Pancreas (tissue), 8 donors: Measurements from ENCODE around the gene CST9L. TPM values are rescaled to one million over a fixed set of nuclear protein-coding genes. Genes with fewer than 3 reads are reported as not detected.

Experiments used
- polyA plus RNA-seq, 2 donors: library from polyadenylated mRNA; stranded (reverse); fragments of 200-250 nt; gene quantifications; one replicate each; pipeline ENCODE4 v1.2.3, GENCODE V29; 2013
- total RNA-seq, 6 donors: library from RNA; stranded (reverse); fragmentation: NEBNext Ultra II Directional in 4 of 6; extraction: Animal tissue kit (Norgen Biotek cat#: 25700) in 4 of 6; gene quantifications; one replicate each; pipeline versions ENCODE4 v1.2.1 to v1.2.4, GENCODE V29; 2021 to 2023
- donor health status: healthy with polysubstance abuse.
- donor health status: DM: no; HTN: no; CAD: no; lungs with moderate emphysema.
- donor health status: DM: no; HTN: no; CAD: no.
- donor health status: Bipolar disorder and iron deficiency.
- donor health status: DM: yes; HTN: yes; CAD: no.
- donor health status: DM: no; HTN: no; CAD: no.
- donor health status: DM: no; HTN: no; CAD: no.
- donor health status: DM: yes; HTN: yes; CAD: no.

Gene CST9L
- total and polyA plus RNA-seq, 8 donors, result not detected

Other genes with a start within 250 kb of the CST9L start
- gene NXT1, start 217.7 kb downstream of the CST9L start, total RNA-seq, result 1 to 10 TPM; 4.2 to 9.6 (median 7.2) TPM
- 1 to 10 TPM; 7.8 to 8.8 TPM for gene NXT1, start 217.7 kb downstream of the CST9L start, polyA plus RNA-seq
- 1 to 10 TPM; 3.5 to 7.9 (median 4.2) TPM for gene GZF1, start 206.3 kb downstream of the CST9L start, total RNA-seq
- 1 to 10 TPM; 4.3 to 4.5 TPM for gene GZF1, start 206.3 kb downstream of the CST9L start, polyA plus RNA-seq
- 1 to 10 TPM; 2.3 to 6.3 (median 3.9) TPM for gene NAPB, start 147.0 kb downstream of the CST9L start, total RNA-seq
- 10 to 100 TPM in 1 of 2 donors, 1 to 10 TPM in 1; 4.2 to 11.7 TPM for gene NAPB, start 147.0 kb downstream of the CST9L start, polyA plus RNA-seq
- not detected for gene CSTL1, start 128.8 kb downstream of the CST9L start, total RNA-seq
- gene CSTL1, start 128.8 kb downstream of the CST9L start, polyA plus RNA-seq, result not detected
- not detected for gene CST11, start 115.6 kb downstream of the CST9L start, total RNA-seq
- gene CST11, start 115.6 kb downstream of the CST9L start, polyA plus RNA-seq, result not detected
- gene CST8, start 77.4 kb downstream of the CST9L start, total RNA-seq, result not detected
- gene CST8, start 77.4 kb downstream of the CST9L start, polyA plus RNA-seq, result not detected
- not detected for gene CST9, start 37.4 kb upstream of the CST9L start, total RNA-seq
- gene CST9, start 37.4 kb upstream of the CST9L start, polyA plus RNA-seq, result not detected
- gene CST3, start 69.5 kb upstream of the CST9L start, total RNA-seq, result 100 to 1,000 TPM; 232 to 445 (median 264) TPM
- gene CST3, start 69.5 kb upstream of the CST9L start, polyA plus RNA-seq, result 100 to 1,000 TPM; 201 to 319 TPM
- not detected for gene CST4, start 120.6 kb upstream of the CST9L start, total RNA-seq
- not detected for gene CST4, start 120.6 kb upstream of the CST9L start, polyA plus RNA-seq
- not detected for gene CST1, start 182.5 kb upstream of the CST9L start, total RNA-seq
- under 1 TPM; 0.21 to 0.34 TPM for gene CST1, start 182.5 kb upstream of the CST9L start, polyA plus RNA-seq